Stomach (tissue), 9 donors: Measurements from ENCODE around the gene PCGF2. TPM values are rescaled to one million over a fixed set of nuclear protein-coding genes. Genes with fewer than 3 reads are reported as not detected.

Source experiments
- DNase-seq, 2 donors: peaks; one replicate each; pipeline versions ENCODE4 v3.0.0 to v3.0.0-alpha.2; 2013 to 2019
- H3K27ac ChIP-seq, 5 donors: fragments of 200-600 bp in 4 of 5; sonication (generic) in 4 of 5; one replicate each; pipeline ENCODE4 v1.5.1; 2013 to 2019; ENCODE audit warnings: mild to moderate bottlenecking in 1 of 5, moderate library complexity in 1 of 5
- H3K27me3 ChIP-seq, 3 donors: fragments of 200-600 bp; sonication (generic); one replicate each; pipeline ENCODE4 v1.5.1; 2017 to 2019; ENCODE audit warnings: mixed run types in 1 of 3
- H3K36me3 ChIP-seq, 4 donors: fragments of 200-600 bp; sonication (generic); 1 replicate in 3 of 4; 2 replicates in 1 of 4; pipeline ENCODE4 v1.5.1; 2016 to 2019
- H3K4me1 ChIP-seq, 4 donors: fragments of 200-600 bp; sonication (generic); one replicate each; pipeline ENCODE4 v1.5.1; 2016 to 2019
- H3K4me3 ChIP-seq, 4 donors: fragments of 200-600 bp; sonication (generic) in 3 of 4; one replicate each; pipeline ENCODE4 v1.5.1; 2016 to 2019; ENCODE audit warnings: mild to moderate bottlenecking in 1 of 4
- H3K9me3 ChIP-seq, 4 donors: fragments of 200-600 bp; sonication (generic); one replicate each; pipeline ENCODE4 v1.5.1; 2016 to 2019
- EP300 ChIP-seq: sonication (generic); formaldehyde crosslinking; IDR thresholded peaks from one replicate; pipeline ENCODE4 v1.6.1; 2017; ENCODE audit warnings: antibody characterized with exemption
- POLR2A ChIP-seq, 4 donors: fragments of 450-650 bp; IDR thresholded peaks; one replicate each; pipeline ENCODE4 v1.6.1; 2016; ENCODE audit warnings: antibody characterized with exemption in 4 of 4, control low read depth in 2 of 4, mild to moderate bottlenecking in 1 of 4, moderate library complexity in 1 of 4
- POLR2AphosphoS5 ChIP-seq, 3 donors: sonication (generic); formaldehyde crosslinking; IDR thresholded peaks; one replicate each; pipeline ENCODE4 v1.6.1; 2016; ENCODE audit warnings: antibody characterized with exemption in 3 of 3
- WGBS, 5 donors: extraction: QIAGEN DNeasy Blood & Tissue Kit in 3 of 5; methylation state at CpG; one replicate each; pipeline versions ENCODE4 v1.1.5 to v1.1.7; 2013 to 2018; 5-methylcytosine and 5-hydroxymethylcytosine counted together
- intact Hi-C: fragments of 100-400 bp; cut with DNase I; formaldehyde crosslinking; loops from one replicate; pipeline ENCODE4 v1.15.1; 2023; ENCODE audit warnings: low total_unique reads
- polyA plus RNA-seq, 3 donors: library from polyadenylated mRNA; stranded (reverse); fragments of 200-250 nt; gene quantifications; one replicate each; pipeline ENCODE4 v1.2.3, GENCODE V29; 2013
- small RNA-seq, 4 donors: library from RNA; depleted of rRNA; stranded (forward); fragments of <200 nt; gene quantifications; one replicate each; pipeline ENCODE3, GENCODE V24; 2016
- total RNA-seq, 5 donors: library from RNA; depleted of rRNA; stranded (reverse); fragments of >200 nt; gene quantifications; one replicate each; pipeline versions ENCODE4 v1.1.0 to v1.2.3, GENCODE V29; 2014 to 2016
- TF ChIP-seq, protein P1 (sequence below), 7 experiments: fragments of 450-650 bp in 4 of 7; fragments of 200-600 bp in 3 of 7; sonication (generic) in 3 of 7; IDR thresholded peaks; one replicate each; pipeline ENCODE4 v1.5.1; 2016 to 2019; ENCODE audit warnings: antibody characterized with exemption in 7 of 7, control low read depth in 2 of 7, mild to moderate bottlenecking in 1 of 7
- donor health status: healthy with polysubstance abuse.
- donor health status: Bipolar disorder and iron deficiency.
- donor health status: healthy.

The PCGF2 gene
- total and polyA plus RNA-seq, 8 donors: 5.8 to 62.8 (median 27.6) TPM

DNA sequence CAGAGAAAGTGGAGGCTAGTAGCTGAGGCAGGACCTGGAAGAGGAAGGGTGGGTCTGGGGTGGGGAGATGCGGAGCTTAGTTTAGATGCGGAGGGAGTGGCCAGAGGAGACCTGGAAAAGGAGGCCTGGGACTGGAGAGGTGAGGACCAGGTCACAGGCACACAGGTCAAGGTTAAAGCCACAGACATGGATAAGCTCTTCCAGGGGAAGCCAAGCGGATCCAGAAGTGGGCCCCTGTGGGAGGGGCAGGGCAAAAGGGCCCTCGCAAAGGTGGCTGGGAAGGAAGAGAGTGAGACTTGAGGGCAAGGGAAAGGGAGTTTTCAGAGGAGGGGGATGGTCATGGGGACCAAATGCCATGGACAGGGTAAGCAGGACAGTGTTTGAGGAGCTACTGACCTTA lies 57.0 kb downstream of the PCGF2 start:
- H3K9me3 ChIP-seq: no peaks in the 10 kb centered on the region
- H3K4me1 ChIP-seq: peaks cover 10 to 16% (median 14%) of the 10 kb centered on the region in 4 donors
- 85 to 92% (median 87%) methylated on average over 4 of the region's 4 CpGs for WGBS, 5 donors
- no peak for DNase-seq
- TF ChIP-seq POLR2A (IDR thresholded peaks at IDR 0.05) (no peak), POLR2AphosphoS5 (IDR thresholded peaks at IDR 0.05) (no peak), EP300 (no peak)
- TF ChIP-seq, protein P1, sequence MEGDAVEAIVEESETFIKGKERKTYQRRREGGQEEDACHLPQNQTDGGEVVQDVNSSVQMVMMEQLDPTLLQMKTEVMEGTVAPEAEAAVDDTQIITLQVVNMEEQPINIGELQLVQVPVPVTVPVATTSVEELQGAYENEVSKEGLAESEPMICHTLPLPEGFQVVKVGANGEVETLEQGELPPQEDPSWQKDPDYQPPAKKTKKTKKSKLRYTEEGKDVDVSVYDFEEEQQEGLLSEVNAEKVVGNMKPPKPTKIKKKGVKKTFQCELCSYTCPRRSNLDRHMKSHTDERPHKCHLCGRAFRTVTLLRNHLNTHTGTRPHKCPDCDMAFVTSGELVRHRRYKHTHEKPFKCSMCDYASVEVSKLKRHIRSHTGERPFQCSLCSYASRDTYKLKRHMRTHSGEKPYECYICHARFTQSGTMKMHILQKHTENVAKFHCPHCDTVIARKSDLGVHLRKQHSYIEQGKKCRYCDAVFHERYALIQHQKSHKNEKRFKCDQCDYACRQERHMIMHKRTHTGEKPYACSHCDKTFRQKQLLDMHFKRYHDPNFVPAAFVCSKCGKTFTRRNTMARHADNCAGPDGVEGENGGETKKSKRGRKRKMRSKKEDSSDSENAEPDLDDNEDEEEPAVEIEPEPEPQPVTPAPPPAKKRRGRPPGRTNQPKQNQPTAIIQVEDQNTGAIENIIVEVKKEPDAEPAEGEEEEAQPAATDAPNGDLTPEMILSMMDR (IDR thresholded peaks at IDR 0.05): no peak
- H3K27ac ChIP-seq: no peak overlapping the region
- H3K27me3 ChIP-seq: no peaks in the 10 kb centered on the region
- no peaks in the 10 kb centered on the region for H3K36me3 ChIP-seq
- H3K4me3 ChIP-seq: no peak overlapping the region
- intact Hi-C loops: no loop called here

DNA sequence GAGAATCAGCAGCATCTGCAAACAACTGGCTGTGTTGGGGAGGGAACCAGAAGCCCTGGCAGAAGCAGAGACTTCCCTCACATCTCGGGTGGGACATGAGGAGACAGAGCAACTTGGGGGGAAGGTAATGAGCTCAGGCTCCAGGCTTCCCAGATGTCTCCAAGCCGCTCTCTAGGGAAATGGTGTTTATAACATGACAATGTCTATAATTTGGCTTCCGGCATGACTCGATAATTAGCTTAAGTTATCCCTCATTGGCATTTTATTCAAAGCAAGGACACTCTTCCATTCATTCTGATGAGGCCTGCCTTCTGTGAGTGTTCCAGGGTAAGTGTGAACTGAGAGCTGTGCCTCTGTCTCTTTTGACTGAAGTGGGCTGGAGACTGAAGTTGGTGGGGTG lies 57.8 kb downstream of the PCGF2 start:
- no peak for DNase-seq
- intact Hi-C loops: no loop called here
- peaks cover 10 to 16% (median 14%) of the 10 kb centered on the region in 4 donors for H3K4me1 ChIP-seq
- H3K27ac ChIP-seq: no peak overlapping the region
- H3K36me3 ChIP-seq: no peaks in the 10 kb centered on the region
- no peaks in the 10 kb centered on the region for H3K9me3 ChIP-seq
- WGBS, 5 donors: 81 to 91% (median 85%) methylated on average over 4 of the region's 4 CpGs
- no peak overlapping the region for H3K4me3 ChIP-seq
- no peaks in the 10 kb centered on the region for H3K27me3 ChIP-seq
- TF ChIP-seq, protein P1 (IDR thresholded peaks at IDR 0.05): no peak
- no peak for TF ChIP-seq POLR2A (IDR thresholded peaks at IDR 0.05)
- TF ChIP-seq POLR2AphosphoS5 (IDR thresholded peaks at IDR 0.05): no peak
- TF ChIP-seq EP300: no peak

DNA sequence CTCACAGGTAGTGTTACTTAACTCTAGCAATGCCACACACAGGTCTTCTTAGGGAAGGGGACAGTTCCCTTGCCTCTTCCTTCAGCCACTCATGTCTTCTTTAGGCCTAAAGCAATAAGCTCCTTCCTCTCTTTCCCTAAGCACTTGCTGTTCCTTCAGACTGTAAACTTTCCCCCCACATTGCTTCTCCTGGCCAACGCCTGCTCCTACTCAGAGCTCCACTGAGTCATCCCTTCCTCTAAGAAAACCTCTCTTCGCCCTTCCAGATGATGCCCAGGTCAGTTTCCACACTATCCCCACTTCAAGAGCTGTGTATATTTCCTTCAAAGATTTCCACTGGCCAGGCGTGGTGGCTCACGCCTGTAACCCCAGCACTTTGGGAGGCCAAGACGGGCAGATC lies 60.9 kb downstream of the PCGF2 start:
- H3K27ac ChIP-seq: no peak overlapping the region
- H3K4me1 ChIP-seq: peaks cover 0 to 4% (median 0%) of the 10 kb centered on the region in 4 donors
- no peaks in the 10 kb centered on the region for H3K9me3 ChIP-seq
- TF ChIP-seq, protein P1 (IDR thresholded peaks at IDR 0.05): no peak
- no peak for TF ChIP-seq POLR2AphosphoS5 (IDR thresholded peaks at IDR 0.05)
- no peak for TF ChIP-seq POLR2A (IDR thresholded peaks at IDR 0.05)
- no peak for TF ChIP-seq EP300
- no peak overlapping the region for H3K4me3 ChIP-seq
- DNase-seq: no peak
- H3K27me3 ChIP-seq: no peaks in the 10 kb centered on the region
- intact Hi-C loops: no loop called here
- no peaks in the 10 kb centered on the region for H3K36me3 ChIP-seq
- 83 to 94% (median 88%) methylated on average over 5 of the region's 5 CpGs for WGBS, 5 donors

DNA sequence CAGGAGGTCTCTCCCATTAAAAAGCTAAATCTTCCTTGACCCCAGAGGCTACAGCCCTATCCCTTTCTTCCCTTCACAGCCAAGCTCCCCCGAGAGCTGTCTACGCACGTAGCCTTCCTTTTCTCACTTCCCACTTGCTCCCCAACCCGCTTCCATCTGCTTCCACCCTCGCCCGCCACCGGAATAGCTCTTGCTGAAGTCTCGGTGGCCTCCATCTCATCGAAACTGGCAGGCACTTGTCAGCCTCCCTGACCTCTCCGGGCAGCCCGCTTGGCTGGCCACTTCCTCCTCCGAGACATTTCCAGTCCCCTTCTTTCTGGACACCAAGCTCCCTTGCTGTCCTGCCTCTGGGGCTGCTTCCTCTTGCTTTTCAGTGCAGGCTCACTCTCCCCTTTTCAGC lies 62.6 kb downstream of the PCGF2 start:
- no peaks in the 10 kb centered on the region for H3K27me3 ChIP-seq
- 79 to 90% (median 81%) methylated on average over 12 of the region's 12 CpGs for WGBS, 5 donors
- TF ChIP-seq POLR2A (IDR thresholded peaks at IDR 0.05) (no peak), POLR2AphosphoS5 (IDR thresholded peaks at IDR 0.05) (no peak), EP300 (no peak)
- TF ChIP-seq, protein P1 (IDR thresholded peaks at IDR 0.05): no peak
- DNase-seq: no peak
- intact Hi-C loops: no loop called here
- no peaks in the 10 kb centered on the region for H3K4me1 ChIP-seq
- no peak overlapping the region for H3K4me3 ChIP-seq
- no peak overlapping the region for H3K27ac ChIP-seq
- H3K36me3 ChIP-seq: no peaks in the 10 kb centered on the region
- no peaks in the 10 kb centered on the region for H3K9me3 ChIP-seq

Small RNA genes lying within 50 kb of the gene (small RNA-seq; reads per million reads assigned to genes)
- gene MIR4726 (0 reads per million in 4 donors), gene MIR4734 (0 to 0.38 (median 0.08) reads per million in 4 donors), gene RNA5SP440 (5.5 to 17.7 (median 8.9) reads per million in 4 donors), gene RNU6-866P (0 reads per million in 4 donors)

Other genes starting within 250 kb of the PCGF2 start
- 10 to 100 TPM in 2 of 5 donors, 1 to 10 TPM in 1, under 1 TPM in 2; 0.29 to 21.9 (median 1.1) TPM for gene SRCIN1, start 142.4 kb downstream of the PCGF2 start, total RNA-seq
- 1 to 10 TPM; 1.8 to 2.1 (median 1.9) TPM for gene SRCIN1, start 142.4 kb downstream of the PCGF2 start, polyA plus RNA-seq
- under 1 TPM in 4 of 5 donors, not detected in 1; under 0.01 to 0.72 (median 0.57) TPM for gene EPOP, start 73.4 kb downstream of the PCGF2 start, total RNA-seq
- 1 to 10 TPM in 2 of 3 donors, under 1 TPM in 1; 0.61 to 1.5 (median 1.1) TPM for gene EPOP, start 73.4 kb downstream of the PCGF2 start, polyA plus RNA-seq
- gene MLLT6, start 43.1 kb downstream of the PCGF2 start, total RNA-seq: 100 to 1,000 TPM in 2 of 5 donors, 10 to 100 TPM in 3; 33.4 to 312 (median 81.7) TPM
- 10 to 100 TPM; 26.0 to 36.0 (median 30.8) TPM for gene MLLT6, start 43.1 kb downstream of the PCGF2 start, polyA plus RNA-seq
- 10 to 100 TPM in 2 of 5 donors, 1 to 10 TPM in 3; 4.0 to 56.5 (median 7.0) TPM for gene CISD3, start 18.0 kb downstream of the PCGF2 start, total RNA-seq
- 10 to 100 TPM; 63.4 to 79.9 (median 76.5) TPM for gene CISD3, start 18.0 kb downstream of the PCGF2 start, polyA plus RNA-seq
- 100 to 1,000 TPM in 4 of 5 donors, 10 to 100 TPM in 1; 29.0 to 265 (median 133) TPM for gene PSMB3, start 4.4 kb upstream of the PCGF2 start, total RNA-seq
- 100 to 1,000 TPM; 212 to 281 (median 252) TPM for gene PSMB3, start 4.4 kb upstream of the PCGF2 start, polyA plus RNA-seq
- 10 to 100 TPM; 23.1 to 99.2 (median 24.3) TPM for gene PIP4K2B, start 51.2 kb upstream of the PCGF2 start, total RNA-seq
- gene PIP4K2B, start 51.2 kb upstream of the PCGF2 start, polyA plus RNA-seq: 10 to 100 TPM in 2 of 3 donors, 1 to 10 TPM in 1; 9.9 to 13.6 (median 11.8) TPM
- gene CWC25, start 77.0 kb upstream of the PCGF2 start, total RNA-seq: 100 to 1,000 TPM in 1 of 5 donors, 10 to 100 TPM in 4; 19.6 to 146 (median 48.7) TPM
- 10 to 100 TPM in 2 of 3 donors, 1 to 10 TPM in 1; 5.9 to 38.8 (median 17.1) TPM for gene CWC25, start 77.0 kb upstream of the PCGF2 start, polyA plus RNA-seq
- gene RPL23, start 105.4 kb upstream of the PCGF2 start, total RNA-seq: 1,000 to 10,000 TPM in 1 of 5 donors, 100 to 1,000 TPM in 3, 10 to 100 TPM in 1; 89.8 to 1,949 (median 982) TPM
- gene RPL23, start 105.4 kb upstream of the PCGF2 start, polyA plus RNA-seq: 1,000 to 10,000 TPM; 3,318 to 3,359 (median 3,354) TPM
- 100 to 1,000 TPM in 3 of 5 donors, 10 to 100 TPM in 2; 93.0 to 183 (median 107) TPM for gene LASP1, start 121.7 kb upstream of the PCGF2 start, total RNA-seq
- 100 to 1,000 TPM in 1 of 3 donors, 10 to 100 TPM in 2; 33.7 to 119 (median 94.3) TPM for gene LASP1, start 121.7 kb upstream of the PCGF2 start, polyA plus RNA-seq
- not detected for gene FBXO47, start 219.1 kb upstream of the PCGF2 start, total RNA-seq
- not detected for gene FBXO47, start 219.1 kb upstream of the PCGF2 start, polyA plus RNA-seq